PC-9 (cell line): ENCODE data around the gene CFAP410. TPM values are rescaled to one million over a fixed set of nuclear protein-coding genes. Genes with fewer than 3 reads are reported as not detected.

ENCODE experiments used
- BruUV-seq: library from RNA; stranded (reverse); fragments of 400-500 nt; replicated peaks from 2 replicates; lab custom pipeline; 2021; lab: Mats Ljungman, UMichigan
- CTCF ChIA-PET: fragments of 300-600 bp; sonication (Branson Sonifier 250); formaldehyde crosslinking; loops from one replicate; lab custom pipeline; 2022; ENCODE audit warnings: antibody characterized with exemption; lab: Charles Lee
- POLR2A ChIA-PET: fragments of 300-600 bp; sonication (Branson Sonifier 250); formaldehyde crosslinking; loops from one replicate; lab custom pipeline; 2022; ENCODE audit warnings: antibody characterized with exemption; ENCODE audit not compliant: unreplicated experiment; lab: Charles Lee
- DNase-seq, 2 experiments: peaks; one replicate each; pipeline versions ENCODE4 v3.0.0 to v3.0.0-alpha.2; 2015 to 2022; ENCODE audit warnings: mixed read lengths in 1 of 2
- H2AFZ ChIP-seq: fragments of 200-600 bp; sonication (generic); 2 replicates; pipeline ENCODE4 v1.8.1; 2017; ENCODE audit warnings: antibody characterized with exemption
- H3F3A ChIP-seq: fragments of 200-600 bp; sonication (generic); 2 replicates; pipeline ENCODE4 v1.8.1; 2017; ENCODE audit warnings: antibody characterized with exemption, mild to moderate bottlenecking, low read depth; ENCODE audit not compliant: insufficient read depth
- H3K27ac ChIP-seq: fragments of 200-600 bp; sonication (generic); 2 replicates; pipeline ENCODE4 v1.6.1; 2016; ENCODE audit warnings: mixed run types
- H3K27me3 ChIP-seq: fragments of 200-600 bp; sonication (generic); 2 replicates; pipeline ENCODE4 v1.6.1; 2016; ENCODE audit warnings: low read depth, mixed run types; ENCODE audit not compliant: insufficient read depth
- H3K36me3 ChIP-seq: fragments of 200-600 bp; sonication (generic); 2 replicates; pipeline ENCODE4 v1.6.1; 2016; ENCODE audit warnings: low read depth, mixed run types
- H3K4me1 ChIP-seq: fragments of 200-600 bp; sonication (generic); replicated peaks from 2 replicates; pipeline ENCODE4 v1.6.1; 2016; ENCODE audit warnings: mixed run types; ENCODE audit not compliant: insufficient read depth
- H3K4me2 ChIP-seq: fragments of 200-600 bp; sonication (generic); 2 replicates; pipeline ENCODE4 v1.6.1; 2017; ENCODE audit warnings: mixed run types
- H3K4me3 ChIP-seq: fragments of 200-600 bp; sonication (generic); 2 replicates; pipeline ENCODE4 v1.6.1; 2016; ENCODE audit warnings: mixed run types
- H3K79me2 ChIP-seq: fragments of 200-600 bp; sonication (generic); 2 replicates; pipeline ENCODE4 v1.6.1; 2017; ENCODE audit warnings: low read depth, mixed run types
- H3K9me2 ChIP-seq: fragments of 200-600 bp; sonication (generic); 2 replicates; pipeline ENCODE4 v1.8.1; 2017; ENCODE audit warnings: mild to moderate bottlenecking; ENCODE audit not compliant: insufficient read depth
- H3K9me3 ChIP-seq: fragments of 200-600 bp; sonication (generic); 2 replicates; pipeline ENCODE4 v1.8.1; 2016; ENCODE audit warnings: low read depth; ENCODE audit not compliant: insufficient read depth
- H4K20me1 ChIP-seq: fragments of 200-600 bp; sonication (generic); 2 replicates; pipeline ENCODE4 v1.8.1; 2017; ENCODE audit not compliant: insufficient read depth
- CTCF ChIP-seq: fragments of 200-600 bp; sonication (generic); conservative IDR thresholded peaks from 2 replicates; pipeline ENCODE4 v1.6.1; 2017; ENCODE audit warnings: mixed run types, antibody characterized with exemption, mild to moderate bottlenecking, moderate library complexity
- EZH2 ChIP-seq: fragments of 200-600 bp; sonication (generic); IDR thresholded peaks from 2 replicates; pipeline ENCODE4 v1.8.0; 2017; ENCODE audit warnings: antibody characterized with exemption, low read depth
- intact Hi-C: fragments of 100-400 bp; cut with micrococcal nuclease; formaldehyde crosslinking; loops from one replicate; pipeline ENCODE4 v1.10.0; 2022; ENCODE audit not compliant: unreplicated experiment
- total RNA-seq: library from RNA; stranded (reverse); gene quantifications from 2 replicates; pipeline ENCODE4 v1.2.3, GENCODE V29; 2021

Gene CFAP410
- total RNA-seq, 1 experiment from 2014 or later: 12.5 TPM

GRCh38 chr21:44324106-44324853 is 14.9 kb downstream of the CFAP410 start:
- Histone ChIP-seq H3K4me2 (no peak overlapping the region), H3K36me3 (no peaks in the 10 kb centered on the region), H3F3A (no peaks in the 10 kb centered on the region; the same call in 1 of the 2 replicates), H3K4me1 (no peaks in the 10 kb centered on the region), H3K27me3 (no peaks in the 10 kb centered on the region), H3K27ac (no peak overlapping the region), H3K79me2 (no peaks in the 10 kb centered on the region), H3K9me3 (no peaks in the 10 kb centered on the region), H3K4me3 (no peak overlapping the region), H4K20me1 (no peaks in the 10 kb centered on the region), H2AFZ (no peak overlapping the region), H3K9me2 (no peaks in the 10 kb centered on the region)
- no TSS peak for BruUV-seq
- TF ChIP-seq CTCF (no peak), EZH2 (no peak)
- intact Hi-C loops: no loop called here
- POLR2A ChIA-PET: no interaction called here
- CTCF ChIA-PET: no interaction called here
- no peak for DNase-seq

DNA sequence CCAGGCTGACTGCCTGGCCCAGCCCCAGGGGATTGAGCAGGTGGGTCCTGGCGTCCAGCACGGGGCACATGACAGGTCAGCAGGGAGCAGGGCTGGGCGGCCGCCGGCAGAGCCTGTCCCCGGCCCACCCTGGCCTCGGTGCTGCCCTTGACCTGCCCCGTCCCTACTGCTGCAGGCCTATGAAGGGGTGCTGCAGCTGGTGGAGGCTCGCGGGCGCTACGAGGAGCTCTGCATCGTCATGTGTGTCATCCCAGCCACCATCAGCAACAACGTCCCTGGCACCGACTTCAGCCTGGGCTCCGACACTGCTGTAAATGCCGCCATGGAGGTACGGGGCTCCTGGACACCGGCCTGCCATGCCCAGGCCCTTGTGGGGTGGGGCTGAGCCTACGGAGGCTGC is 15.6 kb downstream of the CFAP410 start:
- H3K79me2 ChIP-seq: no peaks in the 10 kb centered on the region
- no peaks in the 10 kb centered on the region for H3F3A ChIP-seq
- H4K20me1 ChIP-seq: no peaks in the 10 kb centered on the region
- H3K4me1 ChIP-seq: no peaks in the 10 kb centered on the region
- H3K4me3 ChIP-seq: no peak overlapping the region
- no peak overlapping the region for H3K27ac ChIP-seq
- intact Hi-C loops: no loop called here
- no peaks in the 10 kb centered on the region for H3K9me2 ChIP-seq
- H3K9me3 ChIP-seq: no peaks in the 10 kb centered on the region
- no peak for DNase-seq
- CTCF ChIA-PET: no interaction called here
- no peak for TF ChIP-seq EZH2
- no peak for TF ChIP-seq CTCF
- POLR2A ChIA-PET: no interaction called here
- no TSS peak for BruUV-seq
- H2AFZ ChIP-seq: no peak overlapping the region
- no peaks in the 10 kb centered on the region for H3K36me3 ChIP-seq
- H3K27me3 ChIP-seq: no peaks in the 10 kb centered on the region
- no peak overlapping the region for H3K4me2 ChIP-seq

DNA sequence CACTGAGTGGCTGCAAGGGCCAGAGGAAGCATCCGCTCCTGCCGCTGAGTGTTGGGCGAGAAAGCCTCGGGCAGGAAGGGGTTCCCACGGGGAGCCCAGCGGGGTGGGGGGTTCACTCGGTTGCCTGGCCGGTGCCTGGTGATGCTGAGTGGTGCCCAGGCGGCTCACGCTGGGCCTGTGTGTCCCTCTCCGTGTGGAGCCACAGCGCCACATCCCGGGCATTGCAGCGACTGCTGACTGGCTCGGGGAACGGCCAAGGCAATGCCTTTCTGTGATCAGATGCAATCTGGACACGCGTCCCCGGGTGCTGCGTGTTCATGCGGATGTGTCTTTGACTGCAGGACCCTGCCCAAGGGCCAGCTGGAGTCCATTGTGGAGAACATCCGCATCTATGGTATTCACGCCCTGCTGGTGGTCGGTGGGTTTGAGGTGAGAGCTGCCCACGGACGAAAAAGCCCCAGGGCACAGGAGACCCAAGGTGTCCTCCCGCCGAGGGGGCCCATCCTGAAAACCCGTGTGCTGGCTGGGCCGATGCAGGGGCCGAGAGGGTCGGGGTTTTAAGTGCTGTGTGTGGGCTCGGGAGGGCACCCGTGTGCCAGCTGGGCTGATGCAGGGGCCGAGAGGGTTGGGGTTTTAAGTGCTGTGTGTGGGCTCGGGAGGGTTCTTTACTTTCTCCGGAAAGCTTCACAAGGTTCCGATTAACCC is 16.4 kb downstream of the CFAP410 start:
- H3F3A ChIP-seq: no peaks in the 10 kb centered on the region
- no TSS peak for BruUV-seq
- CTCF ChIA-PET: no interaction called here
- H3K4me3 ChIP-seq: no peak overlapping the region
- intact Hi-C loops: no loop called here
- H3K27ac ChIP-seq: no peak overlapping the region
- TF ChIP-seq EZH2: no peak
- TF ChIP-seq CTCF: no peak
- no peaks in the 10 kb centered on the region for H3K36me3 ChIP-seq
- no peak overlapping the region for H2AFZ ChIP-seq
- no peaks in the 10 kb centered on the region for H3K79me2 ChIP-seq
- H3K4me2 ChIP-seq: no peak overlapping the region
- H4K20me1 ChIP-seq: no peaks in the 10 kb centered on the region
- no peak for DNase-seq
- no peaks in the 10 kb centered on the region for H3K4me1 ChIP-seq
- POLR2A ChIA-PET: no interaction called here
- no peaks in the 10 kb centered on the region for H3K9me3 ChIP-seq
- no peaks in the 10 kb centered on the region for H3K27me3 ChIP-seq
- no peaks in the 10 kb centered on the region for H3K9me2 ChIP-seq
